Thymus (tissue), 11 donors: ENCODE results near the gene EPB41L2. TPM values are rescaled to one million over a fixed set of nuclear protein-coding genes. Genes with fewer than 3 reads are reported as not detected.

Experiments used
- DNase-seq, 9 donors: peaks; one replicate each; pipeline ENCODE4 v3.0.0-alpha.2; 2013; ENCODE audit warnings: low spot score in 9 of 9, low read depth in 6 of 9, missing footprints in 1 of 9
- H3K27ac ChIP-seq, 2 donors: one replicate each; pipeline ENCODE4 v1.5.1; 2013; ENCODE audit warnings: control low read depth in 1 of 2, low read depth in 1 of 2, low read length in 1 of 2, mild to moderate bottlenecking in 1 of 2, moderate library complexity in 1 of 2
- H3K27me3 ChIP-seq, 2 donors: one replicate each; pipeline ENCODE4 v1.5.1; 2013; ENCODE audit warnings: low read length in 1 of 2; ENCODE audit not compliant: control insufficient read depth in 2 of 2, insufficient read depth in 1 of 2
- H3K36me3 ChIP-seq, 2 donors: one replicate each; pipeline ENCODE4 v1.5.1; 2013; ENCODE audit warnings: low read length in 1 of 2, mild to moderate bottlenecking in 1 of 2, moderate library complexity in 1 of 2; ENCODE audit not compliant: control insufficient read depth in 2 of 2, insufficient read depth in 2 of 2
- H3K4me1 ChIP-seq, 2 donors: one replicate each; pipeline ENCODE4 v1.5.1; 2013; ENCODE audit warnings: low read length in 2 of 2; ENCODE audit not compliant: control insufficient read depth in 2 of 2, insufficient read depth in 2 of 2
- H3K4me3 ChIP-seq, 2 donors: one replicate each; pipeline ENCODE4 v1.5.1; 2013; ENCODE audit warnings: low read length in 2 of 2, control low read depth in 1 of 2, mild to moderate bottlenecking in 1 of 2
- H3K9me3 ChIP-seq, 2 donors: one replicate each; pipeline ENCODE4 v1.5.1; 2013; ENCODE audit warnings: low read length in 1 of 2, mild to moderate bottlenecking in 1 of 2; ENCODE audit not compliant: control insufficient read depth in 2 of 2, insufficient read depth in 1 of 2
- WGBS: extraction: QIAGEN DNeasy Blood & Tissue Kit; methylation state at CpG from one replicate; pipeline ENCODE4 v1.1.7; 2013; 5-methylcytosine and 5-hydroxymethylcytosine counted together
- polyA plus RNA-seq: library from polyadenylated mRNA; stranded (reverse); fragments of 200-250 nt; gene quantifications from one replicate; pipeline ENCODE4 v1.2.3, GENCODE V29; 2013
- total RNA-seq: library from RNA; stranded (reverse); fragments of 120-200 nt; gene quantifications from one replicate; pipeline ENCODE4 v1.2.4, GENCODE V29; 2013
- donor health status: healthy.

Gene EPB41L2
- total and polyA plus RNA-seq, 2 donors: 19.1 to 22.4 TPM

- no peak for DNase-seq
- Histone ChIP-seq H3K36me3 (no peaks in the 10 kb centered on the region), H3K9me3 (no peaks in the 10 kb centered on the region), H3K4me1 (no peaks in the 10 kb centered on the region), H3K27me3 (no peaks in the 10 kb centered on the region), H3K27ac (no peak overlapping the region), H3K4me3 (no peak overlapping the region)
- WGBS: 97% methylated on average over 2 of the region's 2 CpGs
Measured at GRCh38 chr6:130964289-130964688, 98.8 kb downstream of the EPB41L2 start.

DNA sequence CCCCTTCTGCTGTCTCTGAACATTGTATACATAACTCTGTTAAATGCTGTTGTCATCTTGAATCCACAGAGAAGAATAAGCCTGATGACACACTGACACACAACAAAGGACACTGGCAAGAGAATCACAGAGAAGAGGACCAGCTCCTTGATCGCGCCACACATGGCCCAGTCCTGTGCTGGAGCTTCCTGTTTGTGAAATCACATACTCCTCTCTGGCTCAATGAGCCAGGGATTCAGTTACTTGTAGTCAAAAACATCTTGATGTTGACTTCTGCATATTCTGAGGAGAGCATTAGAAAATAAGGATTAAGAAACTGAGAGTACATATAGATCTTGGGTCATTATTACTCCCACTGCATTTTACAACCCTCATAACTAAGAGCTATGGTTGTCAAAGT is 100.1 kb downstream of the EPB41L2 start:
- Histone ChIP-seq H3K9me3 (no peaks in the 10 kb centered on the region), H3K27ac (no peak overlapping the region), H3K36me3 (no peaks in the 10 kb centered on the region), H3K27me3 (no peaks in the 10 kb centered on the region), H3K4me1 (no peaks in the 10 kb centered on the region), H3K4me3 (no peak overlapping the region)
- no peak for DNase-seq
- WGBS: 70% methylated on average over 2 of the region's 2 CpGs

DNA sequence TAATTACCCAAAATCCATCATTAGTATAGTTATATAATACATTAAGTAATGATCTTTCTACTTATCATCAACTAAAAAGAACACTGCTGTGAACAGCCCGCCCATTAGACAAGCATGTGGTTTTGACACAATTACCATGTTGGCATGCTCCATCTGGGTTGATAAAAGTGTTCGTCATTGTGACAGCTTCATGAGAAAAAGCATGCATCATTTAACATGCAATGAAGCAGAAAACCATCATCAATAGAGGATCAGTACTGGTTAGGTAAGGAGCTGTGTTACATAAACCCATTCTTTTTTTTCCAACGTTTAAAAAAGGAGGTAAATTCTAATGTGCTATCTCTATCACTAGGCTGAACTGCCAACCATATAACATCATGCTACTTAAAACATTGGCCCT is 101.9 kb downstream of the EPB41L2 start:
- Histone ChIP-seq H3K27ac (no peak overlapping the region), H3K4me3 (no peak overlapping the region), H3K36me3 (no peaks in the 10 kb centered on the region), H3K9me3 (no peaks in the 10 kb centered on the region), H3K4me1 (no peaks in the 10 kb centered on the region), H3K27me3 (no peaks in the 10 kb centered on the region)
- DNase-seq: no peak
- 92% methylated on average over 3 of the region's 3 CpGs for whole genome bisulfite sequencing

DNA sequence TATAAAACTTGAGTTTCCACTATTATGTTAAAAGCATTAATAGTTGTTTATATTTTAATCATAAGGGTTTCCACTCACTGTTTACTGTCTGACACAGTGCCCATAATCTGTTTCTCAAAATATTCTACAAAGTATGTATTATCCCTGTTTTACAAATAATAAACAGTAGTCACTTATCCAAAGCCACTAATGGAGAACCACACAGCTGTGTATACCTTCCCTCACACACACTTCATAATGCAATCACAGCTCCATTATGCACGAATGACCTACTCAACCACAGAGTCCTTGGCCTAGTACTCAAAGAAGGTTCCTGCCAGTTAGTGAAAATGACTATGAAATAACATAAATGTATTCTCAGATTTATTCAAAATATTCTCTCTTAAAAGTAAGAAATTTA is 103.1 kb downstream of the EPB41L2 start:
- Histone ChIP-seq H3K4me3 (no peak overlapping the region), H3K4me1 (no peaks in the 10 kb centered on the region), H3K36me3 (no peaks in the 10 kb centered on the region), H3K27ac (no peak overlapping the region), H3K9me3 (no peaks in the 10 kb centered on the region), H3K27me3 (no peaks in the 10 kb centered on the region)
- WGBS: 88% methylated on average over 1 of the region's 1 CpG
- DNase-seq: no peak

DNA sequence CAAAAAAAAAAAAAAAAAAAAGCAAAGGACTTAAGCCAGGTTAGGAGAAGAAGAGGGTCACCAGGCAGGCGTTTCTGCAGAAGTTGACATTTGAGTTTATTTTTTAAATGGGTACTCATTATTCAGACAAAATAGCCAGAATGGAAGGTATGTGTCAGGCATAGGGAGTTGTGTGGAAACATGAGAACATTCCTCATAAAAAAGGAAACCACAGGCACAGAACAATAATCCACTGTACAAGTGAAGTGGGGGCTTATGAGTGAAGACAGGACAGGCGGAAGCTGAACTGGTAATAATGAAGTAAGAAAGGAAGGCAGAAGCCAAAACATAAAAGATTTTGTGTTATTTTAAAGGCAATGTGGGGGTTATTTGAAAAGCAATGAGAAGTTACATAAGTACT is 104.6 kb downstream of the EPB41L2 start:
- Histone ChIP-seq H3K27me3 (no peaks in the 10 kb centered on the region), H3K36me3 (no peaks in the 10 kb centered on the region), H3K4me3 (no peak overlapping the region), H3K27ac (no peak overlapping the region), H3K4me1 (no peaks in the 10 kb centered on the region), H3K9me3 (no peaks in the 10 kb centered on the region)
- WGBS: 98% methylated on average over 2 of the region's 2 CpGs
- no peak for DNase-seq

DNA sequence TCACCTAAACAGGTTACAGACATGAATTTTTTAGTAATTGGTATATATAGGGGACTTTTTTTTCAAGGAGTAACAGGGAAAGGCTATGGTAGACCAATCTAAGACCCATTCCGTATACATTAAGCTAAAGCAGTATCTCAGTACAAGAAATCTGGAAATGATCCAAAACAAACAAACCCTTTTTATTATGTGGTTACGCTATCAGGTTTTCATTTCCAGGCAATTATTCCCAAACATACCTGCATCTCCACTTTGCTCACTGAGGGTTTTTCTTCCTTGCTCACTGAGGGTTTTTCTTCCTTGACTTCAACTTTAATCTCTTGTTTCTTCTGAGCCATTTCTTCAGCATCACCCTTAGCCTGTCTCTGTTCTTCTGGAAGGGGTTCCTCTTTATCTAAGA is 107.3 kb downstream of the EPB41L2 start:
- Histone ChIP-seq H3K27ac (no peak overlapping the region), H3K4me1 (no peaks in the 10 kb centered on the region), H3K4me3 (no peak overlapping the region), H3K9me3 (no peaks in the 10 kb centered on the region), H3K27me3 (no peaks in the 10 kb centered on the region), H3K36me3 (no peaks in the 10 kb centered on the region)
- 98% methylated on average over 2 of the region's 2 CpGs for WGBS
- DNase-seq: no peak

DNA sequence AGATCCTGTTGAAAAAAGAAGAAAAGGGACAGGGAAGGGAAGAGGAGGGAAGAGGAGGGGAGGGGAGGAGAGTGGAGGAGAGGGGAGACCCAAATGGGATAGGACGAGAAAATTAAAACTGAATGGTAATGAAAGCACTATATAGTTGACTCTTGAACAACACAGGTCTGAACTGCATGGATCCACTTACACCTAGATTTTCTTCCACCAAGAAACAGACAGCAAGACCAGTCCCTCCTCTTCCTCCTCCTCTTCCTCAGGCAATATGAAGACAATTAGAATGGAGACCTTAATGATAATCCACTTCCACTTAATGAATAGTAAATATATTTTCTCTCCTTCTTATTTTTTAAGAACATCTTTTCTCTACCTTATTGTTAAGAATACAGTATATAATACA is 113.5 kb downstream of the EPB41L2 start:
- Histone ChIP-seq H3K27ac (no peak overlapping the region), H3K4me1 (no peaks in the 10 kb centered on the region), H3K36me3 (no peaks in the 10 kb centered on the region), H3K9me3 (no peaks in the 10 kb centered on the region), H3K27me3 (no peaks in the 10 kb centered on the region), H3K4me3 (no peak overlapping the region)
- WGBS: 98% methylated on average over 1 of the region's 1 CpG
- no peak for DNase-seq

- no peaks in the 10 kb centered on the region for H3K36me3 ChIP-seq
- WGBS: 76% methylated on average over 4 of the region's 4 CpGs
- H3K4me1 ChIP-seq: no peaks in the 10 kb centered on the region
- H3K9me3 ChIP-seq: no peaks in the 10 kb centered on the region
- no peak for DNase-seq
- H3K27ac ChIP-seq: no peak overlapping the region
- no peaks in the 10 kb centered on the region for H3K27me3 ChIP-seq
- H3K4me3 ChIP-seq: no peak overlapping the region
Measured at GRCh38 chr6:130947464-130947863, 115.6 kb downstream of the EPB41L2 start.

- no peak overlapping the region for H3K27ac ChIP-seq
- no peak overlapping the region for H3K4me3 ChIP-seq
- no peaks in the 10 kb centered on the region for H3K4me1 ChIP-seq
- H3K9me3 ChIP-seq: no peaks in the 10 kb centered on the region
- no peaks in the 10 kb centered on the region for H3K36me3 ChIP-seq
- DNase-seq: no peak
- 98% methylated on average over 2 of the region's 2 CpGs for WGBS
- no peaks in the 10 kb centered on the region for H3K27me3 ChIP-seq
Measured at GRCh38 chr6:130946076-130946475, 117.0 kb downstream of the EPB41L2 start.

- H3K36me3 ChIP-seq: no peaks in the 10 kb centered on the region
- no peak for DNase-seq
- no peaks in the 10 kb centered on the region for H3K9me3 ChIP-seq
- H3K4me1 ChIP-seq: no peaks in the 10 kb centered on the region
- H3K27ac ChIP-seq: no peak overlapping the region
- H3K4me3 ChIP-seq: no peak overlapping the region
- WGBS: 90% methylated on average over 4 of the region's 4 CpGs
- H3K27me3 ChIP-seq: no peaks in the 10 kb centered on the region
Measured at GRCh38 chr6:130945401-130945919, 117.6 kb downstream of the EPB41L2 start.
